MM.1S (cell line): ENCODE measurements around the gene RNF224.

Experiments used
- EZH2 ChIP-seq: fragments of 300-600 bp; sonication (generic); optimal IDR thresholded peaks from 2 replicates; pipeline ENCODE3; 2017; ENCODE audit warnings: low read depth, mild to moderate bottlenecking, antibody characterized with exemption, low read length, mixed read lengths
- EZH2phosphoT487 ChIP-seq: fragments of 300-600 bp; sonication (generic); IDR thresholded peaks from 2 replicates; pipeline ENCODE4 v1.6.1; 2018; ENCODE audit warnings: antibody characterized with exemption, low read length
- TF ChIP-seq, protein P1 (sequence below): fragments of 300-600 bp; sonication (generic); IDR thresholded peaks from 2 replicates; pipeline ENCODE4 v1.5.1; 2016; ENCODE audit warnings: antibody characterized with exemption, low read length, mixed read lengths

DNA sequence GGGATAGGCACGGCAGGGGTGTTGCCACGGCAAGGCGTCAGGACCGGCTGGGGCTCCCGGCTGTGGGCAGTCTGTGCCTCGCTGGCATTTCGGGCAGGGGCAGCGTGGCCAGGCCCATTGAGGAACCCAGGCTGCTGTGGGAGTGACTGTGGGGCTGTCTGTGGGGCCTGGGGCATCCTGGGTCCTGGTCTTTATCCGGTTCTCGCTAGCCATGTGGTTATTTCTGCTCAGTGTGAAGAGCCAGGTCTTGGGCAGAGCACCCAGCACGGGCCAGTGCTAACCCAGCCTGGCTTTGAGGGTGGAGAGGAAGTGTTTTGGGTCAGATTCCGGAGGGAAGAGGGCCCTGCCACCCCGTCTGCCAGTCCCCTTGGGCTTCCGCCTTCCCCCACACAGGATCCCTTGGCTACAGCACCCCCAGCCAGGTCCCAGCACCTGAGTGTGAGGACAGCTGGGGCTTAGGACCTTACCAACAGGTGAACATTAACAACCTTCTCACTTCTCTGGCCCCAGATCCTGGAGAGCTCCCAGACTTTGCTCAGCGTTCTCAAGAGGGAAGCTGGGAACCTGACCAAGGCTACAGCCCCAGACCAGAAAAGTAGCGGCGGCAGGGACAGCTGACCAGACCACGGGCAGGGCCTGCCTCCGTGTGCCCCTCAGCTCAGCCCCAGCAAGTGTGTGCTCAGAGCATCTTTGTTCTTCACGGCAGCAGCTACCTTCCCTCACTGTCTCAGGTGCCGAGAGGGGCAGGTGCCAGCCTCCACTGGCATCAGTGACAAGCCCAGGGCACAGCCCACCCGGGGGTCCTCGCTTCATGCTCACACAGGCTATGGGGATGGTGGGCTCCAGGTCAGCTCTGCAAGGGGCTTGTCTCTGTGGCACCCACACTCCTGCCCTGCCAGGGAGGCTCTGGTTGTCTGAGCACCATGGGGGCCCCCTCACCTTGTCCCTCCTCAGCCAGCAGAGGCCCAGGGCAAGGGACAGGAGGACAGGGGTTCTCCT lies 37.7 kb upstream of the RNF224 start:
- TF ChIP-seq, protein P1, sequence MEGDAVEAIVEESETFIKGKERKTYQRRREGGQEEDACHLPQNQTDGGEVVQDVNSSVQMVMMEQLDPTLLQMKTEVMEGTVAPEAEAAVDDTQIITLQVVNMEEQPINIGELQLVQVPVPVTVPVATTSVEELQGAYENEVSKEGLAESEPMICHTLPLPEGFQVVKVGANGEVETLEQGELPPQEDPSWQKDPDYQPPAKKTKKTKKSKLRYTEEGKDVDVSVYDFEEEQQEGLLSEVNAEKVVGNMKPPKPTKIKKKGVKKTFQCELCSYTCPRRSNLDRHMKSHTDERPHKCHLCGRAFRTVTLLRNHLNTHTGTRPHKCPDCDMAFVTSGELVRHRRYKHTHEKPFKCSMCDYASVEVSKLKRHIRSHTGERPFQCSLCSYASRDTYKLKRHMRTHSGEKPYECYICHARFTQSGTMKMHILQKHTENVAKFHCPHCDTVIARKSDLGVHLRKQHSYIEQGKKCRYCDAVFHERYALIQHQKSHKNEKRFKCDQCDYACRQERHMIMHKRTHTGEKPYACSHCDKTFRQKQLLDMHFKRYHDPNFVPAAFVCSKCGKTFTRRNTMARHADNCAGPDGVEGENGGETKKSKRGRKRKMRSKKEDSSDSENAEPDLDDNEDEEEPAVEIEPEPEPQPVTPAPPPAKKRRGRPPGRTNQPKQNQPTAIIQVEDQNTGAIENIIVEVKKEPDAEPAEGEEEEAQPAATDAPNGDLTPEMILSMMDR = no peak
- TF ChIP-seq EZH2 = no peak
- TF ChIP-seq EZH2phosphoT487 = no peak
